BLaER1 (cell line): Measurements from ENCODE around the gene SEMA5A.

ENCODE experiments used
- H3K27ac ChIP-seq: shearing (Covaris generic); formaldehyde crosslinking; 2 replicates; pipeline ENCODE4 v1.8.1; 2022
- H3K27me3 ChIP-seq: shearing (Covaris generic); formaldehyde crosslinking; 2 replicates; pipeline ENCODE4 v1.8.1; 2022
- H3K36me3 ChIP-seq: shearing (Covaris generic); formaldehyde crosslinking; 2 replicates; pipeline ENCODE4 v1.8.1; 2022
- H3K4me1 ChIP-seq: shearing (Covaris generic); formaldehyde crosslinking; 2 replicates; pipeline ENCODE4 v1.8.1; 2022
- H3K4me2 ChIP-seq: shearing (Covaris generic); formaldehyde crosslinking; 2 replicates; pipeline ENCODE4 v1.8.1; 2022
- H3K4me3 ChIP-seq: shearing (Covaris generic); formaldehyde crosslinking; 2 replicates; pipeline ENCODE4 v1.8.1; 2022
- H3K9ac ChIP-seq: shearing (Covaris generic); formaldehyde crosslinking; 2 replicates; pipeline ENCODE4 v1.8.1; 2022
- H3K9me3 ChIP-seq: shearing (Covaris generic); formaldehyde crosslinking; 2 replicates; pipeline ENCODE4 v1.8.1; 2022
- H4K20me1 ChIP-seq: shearing (Covaris generic); formaldehyde crosslinking; 2 replicates; pipeline ENCODE4 v1.8.1; 2022
- Cebpa-rat ChIP-seq: shearing (Covaris generic); IDR thresholded peaks from 2 replicates; pipeline ENCODE4 v1.8.1; 2022

SEMA5A gene

GRCh38 chr5:9051779-9052178 is 494.1 kb downstream of the SEMA5A start:
- TF ChIP-seq Cebpa-rat = no peak
- peaks cover 17% of the 10 kb centered on the region for H3K9me3 ChIP-seq
- H3K36me3 ChIP-seq = peaks cover 49% of the 10 kb centered on the region
- H3K4me2 ChIP-seq = no peak overlapping the region
- H4K20me1 ChIP-seq = no peaks in the 10 kb centered on the region
- no peaks in the 10 kb centered on the region for H3K27me3 ChIP-seq
- H3K27ac ChIP-seq = no peak overlapping the region
- H3K9ac ChIP-seq = no peak overlapping the region
- H3K4me3 ChIP-seq = no peak overlapping the region
- peaks cover 36% of the 10 kb centered on the region; the same call in 1 of the 2 replicates for H3K4me1 ChIP-seq

- no peak for TF ChIP-seq Cebpa-rat
- Histone ChIP-seq H3K9ac (no peak overlapping the region), H3K9me3 (peaks cover 13% of the 10 kb centered on the region), H3K4me2 (no peak overlapping the region), H3K27ac (no peak overlapping the region), H3K27me3 (no peaks in the 10 kb centered on the region), H3K4me3 (no peak overlapping the region), H3K4me1 (peaks cover 14% of the 10 kb centered on the region; the same call in 1 of the 2 replicates), H3K36me3 (peaks cover 61% of the 10 kb centered on the region), H4K20me1 (no peaks in the 10 kb centered on the region)
Measured at GRCh38 chr5:9047932-9048331, 497.9 kb downstream of the SEMA5A start.

- H3K4me1 ChIP-seq = peaks cover 14% of the 10 kb centered on the region; the same call in 1 of the 2 replicates
- peaks cover 14% of the 10 kb centered on the region for H3K9me3 ChIP-seq
- no peak overlapping the region for H3K9ac ChIP-seq
- no peak for TF ChIP-seq Cebpa-rat
- H3K27ac ChIP-seq = no peak overlapping the region
- H3K4me3 ChIP-seq = no peak overlapping the region
- H3K36me3 ChIP-seq = peaks cover 62% of the 10 kb centered on the region
- H4K20me1 ChIP-seq = no peaks in the 10 kb centered on the region
- no peak overlapping the region for H3K4me2 ChIP-seq
- H3K27me3 ChIP-seq = no peaks in the 10 kb centered on the region
Measured at GRCh38 chr5:9046756-9047481, 499.0 kb downstream of the SEMA5A start.

GRCh38 chr5:9045946-9046345 is 499.9 kb downstream of the SEMA5A start:
- H4K20me1 ChIP-seq = no peaks in the 10 kb centered on the region

GRCh38 chr5:9042241-9042640 is 503.6 kb downstream of the SEMA5A start:
- H3K9ac ChIP-seq = no peak overlapping the region
- no peak overlapping the region for H3K4me3 ChIP-seq
- H3K4me2 ChIP-seq = no peak overlapping the region
- peaks cover 6% of the 10 kb centered on the region; the same call in 1 of the 2 replicates for H3K4me1 ChIP-seq
- no peak overlapping the region for H3K27ac ChIP-seq
- no peak for TF ChIP-seq Cebpa-rat
- no peaks in the 10 kb centered on the region for H4K20me1 ChIP-seq
- H3K27me3 ChIP-seq = no peaks in the 10 kb centered on the region
- H3K9me3 ChIP-seq = peaks cover 5% of the 10 kb centered on the region; the same call in 1 of the 2 replicates
- H3K36me3 ChIP-seq = peaks cover 38% of the 10 kb centered on the region

More at GRCh38 chr5:9045946-9046345, 499.9 kb downstream of the SEMA5A start:
- Histone ChIP-seq H3K9ac (no peak overlapping the region), H3K4me2 (no peak overlapping the region), H3K9me3 (peaks cover 14% of the 10 kb centered on the region), H3K4me1 (peaks cover 14% of the 10 kb centered on the region; the same call in 1 of the 2 replicates), H3K27ac (no peak overlapping the region), H3K36me3 (peaks cover 63% of the 10 kb centered on the region), H3K4me3 (no peak overlapping the region), H3K27me3 (no peaks in the 10 kb centered on the region)
- TF ChIP-seq Cebpa-rat = no peak

GRCh38 chr5:9040475-9040874 is 505.4 kb downstream of the SEMA5A start:
- Histone ChIP-seq H3K4me2 (no peak overlapping the region), H3K27ac (no peak overlapping the region), H3K4me3 (no peak overlapping the region), H3K4me1 (peaks cover 4% of the 10 kb centered on the region; the same call in 1 of the 2 replicates), H3K36me3 (peaks cover 30% of the 10 kb centered on the region), H3K9ac (no peak overlapping the region), H4K20me1 (no peaks in the 10 kb centered on the region), H3K9me3 (peaks cover 5% of the 10 kb centered on the region; the same call in 1 of the 2 replicates), H3K27me3 (no peaks in the 10 kb centered on the region)
- TF ChIP-seq Cebpa-rat = no peak

GRCh38 chr5:9037048-9037447 is 508.8 kb downstream of the SEMA5A start:
- no peak overlapping the region for H3K4me2 ChIP-seq
- no peak overlapping the region for H3K9ac ChIP-seq
- H3K36me3 ChIP-seq = peaks cover 6% of the 10 kb centered on the region
- H3K27me3 ChIP-seq = no peaks in the 10 kb centered on the region
- H4K20me1 ChIP-seq = no peaks in the 10 kb centered on the region
- no peak overlapping the region for H3K27ac ChIP-seq
- no peak for TF ChIP-seq Cebpa-rat
- no peak overlapping the region for H3K4me3 ChIP-seq
- no peaks in the 10 kb centered on the region for H3K4me1 ChIP-seq
- H3K9me3 ChIP-seq = peaks cover 2% of the 10 kb centered on the region; the same call in 1 of the 2 replicates

GRCh38 chr5:9035346-9035745 is 510.5 kb downstream of the SEMA5A start:
- H3K4me3 ChIP-seq = no peak overlapping the region
- H3K9ac ChIP-seq = no peak overlapping the region
- H3K4me2 ChIP-seq = no peak overlapping the region
- H3K4me1 ChIP-seq = no peaks in the 10 kb centered on the region
- no peaks in the 10 kb centered on the region for H3K9me3 ChIP-seq
- no peaks in the 10 kb centered on the region for H3K27me3 ChIP-seq
- TF ChIP-seq Cebpa-rat = no peak
- H4K20me1 ChIP-seq = no peaks in the 10 kb centered on the region
- H3K27ac ChIP-seq = no peak overlapping the region
- H3K36me3 ChIP-seq = no peaks in the 10 kb centered on the region

- no peak overlapping the region for H3K27ac ChIP-seq
Measured at GRCh38 chr5:9034649-9035048, 511.2 kb downstream of the SEMA5A start.

GRCh38 chr5:9033524-9033923 is 512.4 kb downstream of the SEMA5A start:
- no peak overlapping the region for H3K27ac ChIP-seq

More at GRCh38 chr5:9034649-9035048, 511.2 kb downstream of the SEMA5A start:
- Histone ChIP-seq H3K36me3 (no peaks in the 10 kb centered on the region), H3K9ac (no peak overlapping the region), H3K4me3 (no peak overlapping the region), H3K4me2 (no peak overlapping the region), H3K4me1 (no peaks in the 10 kb centered on the region), H3K9me3 (no peaks in the 10 kb centered on the region), H4K20me1 (no peaks in the 10 kb centered on the region), H3K27me3 (no peaks in the 10 kb centered on the region)
- TF ChIP-seq Cebpa-rat = no peak

More at GRCh38 chr5:9033524-9033923, 512.4 kb downstream of the SEMA5A start:
- Histone ChIP-seq H4K20me1 (no peaks in the 10 kb centered on the region), H3K27me3 (no peaks in the 10 kb centered on the region), H3K36me3 (no peaks in the 10 kb centered on the region), H3K4me1 (no peaks in the 10 kb centered on the region), H3K4me3 (no peak overlapping the region), H3K9me3 (peaks cover 2% of the 10 kb centered on the region; the same call in 1 of the 2 replicates), H3K9ac (no peak overlapping the region), H3K4me2 (no peak overlapping the region)
- TF ChIP-seq Cebpa-rat = no peak
